NCI-H1436 treated with DMSO at 0.1 percent for 48 hours (cell line): ENCODE measurements around the gene STK11.

Experiments used
- DNase-seq: peaks from one replicate; lab custom pipeline; 2025; lab: John Stamatoyannopoulos, UW

The STK11 gene

GRCh38 chr19:1250437-1251260 lies 45.1 kb downstream of the STK11 start:
- DNase-seq: no peak

GRCh38 chr19:1251330-1252220 lies 46.0 kb downstream of the STK11 start:
- DNase-seq: no peak

GRCh38 chr19:1252221-1252820 lies 46.7 kb downstream of the STK11 start:
- DNase-seq: no peak

GRCh38 chr19:1252821-1253513 lies 47.4 kb downstream of the STK11 start:
- DNase-seq: peak; percentile 74

- no peak for DNase-seq
Observed at GRCh38 chr19:1253514-1254080, 48.0 kb downstream of the STK11 start.

- no peak for DNase-seq
Observed at GRCh38 chr19:1254081-1254527, 48.5 kb downstream of the STK11 start.

GRCh38 chr19:1254530-1255185 lies 49.1 kb downstream of the STK11 start:
- no peak for DNase-seq

GRCh38 chr19:1255186-1256161 lies 49.9 kb downstream of the STK11 start:
- DNase-seq: no peak

GRCh38 chr19:1256646-1257474 lies 51.3 kb downstream of the STK11 start:
- no peak for DNase-seq

GRCh38 chr19:1257475-1258162 lies 52.0 kb downstream of the STK11 start:
- no peak for DNase-seq

GRCh38 chr19:1258163-1258492 lies 52.5 kb downstream of the STK11 start:
- DNase-seq: no peak

- no peak for DNase-seq
Observed at GRCh38 chr19:1258707-1259205, 53.2 kb downstream of the STK11 start.

- DNase-seq: no peak
Observed at GRCh38 chr19:1259206-1259875, 53.8 kb downstream of the STK11 start.

- no peak for DNase-seq
Observed at GRCh38 chr19:1259876-1260748, 54.5 kb downstream of the STK11 start.

- DNase-seq: peak; percentile 81
Observed at GRCh38 chr19:1260749-1261537, 55.4 kb downstream of the STK11 start.

- DNase-seq: no peak
Observed at GRCh38 chr19:1261538-1261797, 55.9 kb downstream of the STK11 start.
